Activated B cell treated with CpG ODN at 0.5 μM for 24 hours (primary cell): ENCODE measurements around the gene MYL1. TPM values are rescaled to one million over a fixed set of nuclear protein-coding genes. Genes with fewer than 3 reads are reported as not detected.

ENCODE experiments used
- ATAC-seq: fragments of 200-7000 bp; cut with Tn5 transposase; one replicate; pipeline ENCODE4 v1.10.0; 2021; ENCODE audit warnings: low read depth, mild to moderate bottlenecking, moderate library complexity
- CTCF ChIA-PET: fragments of 350-600 bp; sonication (Branson Sonifier 250); formaldehyde crosslinking; loops from one replicate; lab custom pipeline; 2021; ENCODE audit warnings: antibody characterized with exemption; lab: Charles Lee
- POLR2A ChIA-PET: fragments of 350-600 bp; sonication (Branson Sonifier 250); formaldehyde crosslinking; loops from one replicate; lab custom pipeline; 2021; ENCODE audit warnings: antibody characterized with exemption; lab: Charles Lee
- DNase-seq: peaks from one replicate; pipeline ENCODE4 v3.0.0; 2022
- H3K27ac Mint-ChIP-seq: one replicate; pipeline ENCODE4 v1.8.0; 2020; ENCODE audit warnings: mixed read lengths
- H3K27me3 Mint-ChIP-seq: one replicate; pipeline ENCODE4 v1.8.0; 2021; ENCODE audit warnings: mixed read lengths
- H3K36me3 Mint-ChIP-seq: one replicate; pipeline ENCODE4 v1.8.0; 2021; ENCODE audit warnings: low read depth, mixed read lengths
- H3K4me1 Mint-ChIP-seq: one replicate; pipeline ENCODE4 v1.8.0; 2021; ENCODE audit warnings: mixed read lengths
- H3K4me3 Mint-ChIP-seq: one replicate; pipeline ENCODE4 v1.8.0; 2020; ENCODE audit warnings: mild to moderate bottlenecking, mixed read lengths
- H3K9me3 Mint-ChIP-seq: one replicate; pipeline ENCODE4 v1.8.0; 2020; ENCODE audit warnings: mixed read lengths
- CTCF ChIP-seq: fragments of 200-600 bp; IDR thresholded peaks from one replicate; pipeline ENCODE4 v1.8.0; 2022; ENCODE audit warnings: antibody characterized with exemption, mild to moderate bottlenecking
- intact Hi-C: fragments of 100-400 bp; cut with micrococcal nuclease; formaldehyde crosslinking; loops from one replicate; pipeline ENCODE4 v1.15.1; 2024
- total RNA-seq: library from RNA; stranded (reverse); gene quantifications from 2 replicates; pipeline ENCODE4 v1.2.3, GENCODE V29; 2022

The MYL1 gene
- total RNA-seq, 1 donor from 2014 or later: not detected

- ATAC-seq (no peak), DNase-seq (no peak)
- Mint-ChIP-seq H3K27me3 (no peaks in the 10 kb centered on the region), H3K4me1 (no peaks in the 10 kb centered on the region), H3K4me3 (no peak overlapping the region), H3K9me3 (peaks cover 3% of the 10 kb centered on the region), H3K27ac (no peak overlapping the region), H3K36me3 (no peaks in the 10 kb centered on the region)
- TF ChIP-seq CTCF: no peak
- POLR2A ChIA-PET: no interaction called here
- CTCF ChIA-PET: no interaction called here
- intact Hi-C loops: no loop called here
Observed at GRCh38 chr2:210337159-210337558, 22.2 kb upstream of the MYL1 start.

GRCh38 chr2:210324906-210325305 is 9.9 kb upstream of the MYL1 start:
- DNase-seq (no peak), ATAC-seq (no peak)
- Mint-ChIP-seq H3K9me3 (no peaks in the 10 kb centered on the region), H3K4me3 (no peak overlapping the region), H3K27me3 (no peaks in the 10 kb centered on the region), H3K27ac (no peak overlapping the region), H3K36me3 (no peaks in the 10 kb centered on the region), H3K4me1 (no peaks in the 10 kb centered on the region)
- POLR2A ChIA-PET: no interaction called here
- TF ChIP-seq CTCF: no peak
- CTCF ChIA-PET: no interaction called here
- intact Hi-C loops: no loop called here

GRCh38 chr2:210324458-210324857 is 9.5 kb upstream of the MYL1 start:
- POLR2A ChIA-PET: no interaction called here
- CTCF ChIA-PET: no interaction called here

GRCh38 chr2:210323003-210323402 is 8.0 kb upstream of the MYL1 start:
- H3K27ac Mint-ChIP-seq: no peak overlapping the region
- CTCF ChIA-PET: no interaction called here
- POLR2A ChIA-PET: no interaction called here
- DNase-seq: no peak
- no peak for TF ChIP-seq CTCF
- no peaks in the 10 kb centered on the region for H3K9me3 Mint-ChIP-seq
- no peak overlapping the region for H3K4me3 Mint-ChIP-seq
- intact Hi-C loops: no loop called here
- ATAC-seq: no peak
- no peaks in the 10 kb centered on the region for H3K4me1 Mint-ChIP-seq
- no peaks in the 10 kb centered on the region for H3K27me3 Mint-ChIP-seq
- H3K36me3 Mint-ChIP-seq: no peaks in the 10 kb centered on the region

More at GRCh38 chr2:210324458-210324857, 9.5 kb upstream of the MYL1 start:
- intact Hi-C loops: no loop called here
- H3K9me3 Mint-ChIP-seq: no peaks in the 10 kb centered on the region
- H3K4me1 Mint-ChIP-seq: no peaks in the 10 kb centered on the region
- H3K27me3 Mint-ChIP-seq: no peaks in the 10 kb centered on the region
- H3K27ac Mint-ChIP-seq: no peak overlapping the region
- DNase-seq (no peak), ATAC-seq (no peak)
- TF ChIP-seq CTCF: no peak
- no peak overlapping the region for H3K4me3 Mint-ChIP-seq
- no peaks in the 10 kb centered on the region for H3K36me3 Mint-ChIP-seq

GRCh38 chr2:210318891-210319290 is 3.9 kb upstream of the MYL1 start:
- H3K9me3 Mint-ChIP-seq: no peaks in the 10 kb centered on the region
- no peak for ATAC-seq
- no peak overlapping the region for H3K27ac Mint-ChIP-seq
- intact Hi-C loops: no loop called here
- no peaks in the 10 kb centered on the region for H3K27me3 Mint-ChIP-seq
- no peak for TF ChIP-seq CTCF
- no peaks in the 10 kb centered on the region for H3K36me3 Mint-ChIP-seq
- ChIA-PET CTCF (no interaction called here), POLR2A (no interaction called here)
- H3K4me3 Mint-ChIP-seq: no peak overlapping the region
- no peaks in the 10 kb centered on the region for H3K4me1 Mint-ChIP-seq
- DNase-seq: no peak
